ENCODE results near the gene RASGRF2. TPM values are rescaled to one million over a fixed set of nuclear protein-coding genes. Genes with fewer than 3 reads are reported as not detected.

Gene RASGRF2
- total and polyA plus RNA-seq, 8 donors: 1.1 to 2.7 (median 1.4) TPM

GRCh38 chr5:81235287-81236072, 275.3 kb downstream of the RASGRF2 start:
- H3K4me3 ChIP-seq: no peak overlapping the region
- no peaks in the 10 kb centered on the region for H3K27me3 ChIP-seq
- FAIRE-seq (no peak), ATAC-seq (no peak), DNase-seq (peak in 1 of 6 donors; percentile 25)
- H3K4me1 ChIP-seq: peaks cover 0 to 4% (median 0%) of the 10 kb centered on the region in 3 donors
- intact Hi-C loops (cut with DNase I): no loop called here
- TF ChIP-seq CTCF (IDR thresholded peaks at IDR 0.05): no peak
- H3K9me3 ChIP-seq: no peaks in the 10 kb centered on the region
- no peaks in the 10 kb centered on the region for H3K36me3 ChIP-seq
- no peak overlapping the region for H3K27ac ChIP-seq
- 56 to 70% methylated on average over 10 of the region's 10 CpGs for WGBS, 2 donors

GRCh38 chr5:81238460-81238859, 278.3 kb downstream of the RASGRF2 start:
- no peak for FAIRE-seq
- Histone ChIP-seq H3K9me3 (no peaks in the 10 kb centered on the region), H3K27ac (no peak overlapping the region), H3K36me3 (no peaks in the 10 kb centered on the region), H3K4me3 (no peak overlapping the region), H3K27me3 (no peaks in the 10 kb centered on the region), H3K4me1 (peaks cover 0 to 3% (median 0%) of the 10 kb centered on the region in 3 donors)
- WGBS, 2 donors: 90 to 94% methylated on average over 4 of the region's 4 CpGs
- DNase-seq: no peak
- intact Hi-C loops (cut with DNase I): no loop called here
- TF ChIP-seq CTCF (IDR thresholded peaks at IDR 0.05): no peak
- ATAC-seq: no peak

- no peak for TF ChIP-seq CTCF (IDR thresholded peaks at IDR 0.05)
- Histone ChIP-seq H3K9me3 (no peaks in the 10 kb centered on the region), H3K4me1 (no peaks in the 10 kb centered on the region), H3K27me3 (no peaks in the 10 kb centered on the region), H3K27ac (no peak overlapping the region), H3K4me3 (no peak overlapping the region), H3K36me3 (no peaks in the 10 kb centered on the region)
- FAIRE-seq: no peak
- intact Hi-C loops (cut with DNase I): no loop called here
- DNase-seq: no peak
- WGBS, 2 donors: 73 to 79% methylated on average over 5 of the region's 5 CpGs
- ATAC-seq: peak in 1 of 4 donors; percentile 14
Measured at GRCh38 chr5:81239613-81240012, 279.4 kb downstream of the RASGRF2 start.

- Histone ChIP-seq H3K27ac (no peak overlapping the region), H3K9me3 (no peaks in the 10 kb centered on the region), H3K27me3 (no peaks in the 10 kb centered on the region), H3K4me3 (no peak overlapping the region), H3K36me3 (no peaks in the 10 kb centered on the region), H3K4me1 (no peaks in the 10 kb centered on the region)
- whole genome bisulfite sequencing, 2 donors: 65 to 72% methylated on average over 5 of the region's 5 CpGs
- FAIRE-seq: no peak
- no peak for TF ChIP-seq CTCF (IDR thresholded peaks at IDR 0.05)
- no peak for ATAC-seq
- DNase-seq: no peak
- intact Hi-C loops (cut with DNase I): no loop called here
Measured at GRCh38 chr5:81241001-81241400, 280.8 kb downstream of the RASGRF2 start.

GRCh38 chr5:81241961-81242648, 281.9 kb downstream of the RASGRF2 start:
- H3K27ac ChIP-seq: no peak overlapping the region
- FAIRE-seq (no peak), DNase-seq (no peak), ATAC-seq (no peak)
- no peak overlapping the region for H3K4me3 ChIP-seq
- 79 to 86% methylated on average over 8 of the region's 8 CpGs for WGBS, 2 donors
- H3K27me3 ChIP-seq: no peaks in the 10 kb centered on the region
- H3K36me3 ChIP-seq: no peaks in the 10 kb centered on the region
- no peaks in the 10 kb centered on the region for H3K4me1 ChIP-seq
- no peaks in the 10 kb centered on the region for H3K9me3 ChIP-seq
- TF ChIP-seq CTCF (IDR thresholded peaks at IDR 0.05): no peak
- intact Hi-C loops (cut with DNase I): no loop called here
